MM.1S (cell line): Measurements from ENCODE around the gene MMUT.

ENCODE experiments used
- DNase-seq: peaks from one replicate; pipeline ENCODE4 v3.0.0-alpha.2; 2015
- H2AFZ ChIP-seq: fragments of 300-600 bp; sonication (generic); 2 replicates; pipeline ENCODE4 v1.6.0; 2016; ENCODE audit warnings: antibody characterized with exemption, low read length
- H3F3A ChIP-seq: fragments of 300-600 bp; sonication (generic); 2 replicates; pipeline ENCODE4 v1.6.1; 2016; ENCODE audit warnings: mild to moderate bottlenecking, antibody characterized with exemption, low read length, moderate library complexity, mixed read lengths; ENCODE audit not compliant: insufficient read depth
- H3K27ac ChIP-seq: fragments of 300-600 bp; sonication (generic); 2 replicates; pipeline ENCODE4 v1.5.1; 2016; ENCODE audit warnings: mild to moderate bottlenecking, low read length
- H3K27me3 ChIP-seq: fragments of 300-600 bp; sonication (generic); replicated peaks from 2 replicates; pipeline ENCODE4 v1.6.0; 2016; ENCODE audit warnings: low read length; ENCODE audit not compliant: insufficient read depth
- H3K36me3 ChIP-seq: fragments of 300-600 bp; sonication (generic); replicated peaks from 2 replicates; pipeline ENCODE4 v1.6.1; 2016; ENCODE audit warnings: mild to moderate bottlenecking, low read length, mixed read lengths; ENCODE audit not compliant: insufficient read depth
- H3K4me1 ChIP-seq: fragments of 300-600 bp; sonication (generic); 2 replicates; pipeline ENCODE4 v1.6.1; 2016; ENCODE audit warnings: low read length, mixed read lengths
- H3K4me2 ChIP-seq: fragments of 300-600 bp; sonication (generic); 2 replicates; pipeline ENCODE4 v1.6.0; 2016; ENCODE audit warnings: low read depth, low read length
- H3K4me3 ChIP-seq: fragments of 300-600 bp; sonication (generic); 2 replicates; pipeline ENCODE4 v1.5.1; 2016; ENCODE audit warnings: low read length, mixed read lengths
- H3K79me2 ChIP-seq: fragments of 300-600 bp; sonication (generic); 2 replicates; pipeline ENCODE4 v1.6.1; 2016; ENCODE audit warnings: mixed run types, low read length, mixed read lengths
- H3K9ac ChIP-seq: fragments of 300-600 bp; sonication (generic); 2 replicates; pipeline ENCODE4 v1.6.1; 2016; ENCODE audit warnings: low read length, mixed read lengths
- H3K9me2 ChIP-seq: fragments of 300-600 bp; sonication (generic); replicated peaks from 2 replicates; pipeline ENCODE4 v1.6.1; 2016; ENCODE audit warnings: mild to moderate bottlenecking, low read length, mixed read lengths; ENCODE audit not compliant: insufficient read depth
- H3K9me3 ChIP-seq: fragments of 300-600 bp; sonication (generic); replicated peaks from 2 replicates; pipeline ENCODE4 v1.6.1; 2016; ENCODE audit warnings: mild to moderate bottlenecking, low read length, mixed read lengths; ENCODE audit not compliant: insufficient read depth
- H4K20me1 ChIP-seq: fragments of 300-600 bp; sonication (generic); 2 replicates; pipeline ENCODE4 v1.6.1; 2016; ENCODE audit warnings: mild to moderate bottlenecking, low read length, moderate library complexity, mixed read lengths; ENCODE audit not compliant: insufficient read depth
- EZH2 ChIP-seq: fragments of 300-600 bp; sonication (generic); optimal IDR thresholded peaks from 2 replicates; pipeline ENCODE3; 2017; ENCODE audit warnings: low read depth, mild to moderate bottlenecking, antibody characterized with exemption, low read length, mixed read lengths
- EZH2phosphoT487 ChIP-seq: fragments of 300-600 bp; sonication (generic); IDR thresholded peaks from 2 replicates; pipeline ENCODE4 v1.6.1; 2018; ENCODE audit warnings: antibody characterized with exemption, low read length
- TF ChIP-seq, protein P1 (sequence below): fragments of 300-600 bp; sonication (generic); IDR thresholded peaks from 2 replicates; pipeline ENCODE4 v1.5.1; 2016; ENCODE audit warnings: antibody characterized with exemption, low read length, mixed read lengths

MMUT gene

DNA sequence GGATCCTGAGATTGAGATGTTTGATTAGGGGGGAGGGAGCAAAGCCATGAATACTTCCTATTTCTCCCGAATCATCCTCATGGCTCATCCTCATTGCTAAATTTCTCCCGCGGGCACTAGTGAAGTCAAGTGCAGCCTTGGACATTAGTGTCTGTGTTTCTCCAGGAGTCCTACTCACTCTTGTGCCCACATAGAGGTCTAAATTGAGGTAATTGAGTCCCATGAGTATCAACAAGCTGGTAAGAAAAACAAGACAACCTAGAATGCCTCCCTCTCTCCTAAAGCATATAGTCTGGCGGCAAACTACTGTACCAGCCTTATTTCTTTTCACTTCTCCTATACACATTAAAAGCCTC is 537 bp upstream of the MMUT start:
- peaks cover 97% of the 10 kb centered on the region for H3K79me2 ChIP-seq
- H3K36me3 ChIP-seq: no peaks in the 10 kb centered on the region
- TF ChIP-seq EZH2phosphoT487: no peak
- TF ChIP-seq, protein P1, sequence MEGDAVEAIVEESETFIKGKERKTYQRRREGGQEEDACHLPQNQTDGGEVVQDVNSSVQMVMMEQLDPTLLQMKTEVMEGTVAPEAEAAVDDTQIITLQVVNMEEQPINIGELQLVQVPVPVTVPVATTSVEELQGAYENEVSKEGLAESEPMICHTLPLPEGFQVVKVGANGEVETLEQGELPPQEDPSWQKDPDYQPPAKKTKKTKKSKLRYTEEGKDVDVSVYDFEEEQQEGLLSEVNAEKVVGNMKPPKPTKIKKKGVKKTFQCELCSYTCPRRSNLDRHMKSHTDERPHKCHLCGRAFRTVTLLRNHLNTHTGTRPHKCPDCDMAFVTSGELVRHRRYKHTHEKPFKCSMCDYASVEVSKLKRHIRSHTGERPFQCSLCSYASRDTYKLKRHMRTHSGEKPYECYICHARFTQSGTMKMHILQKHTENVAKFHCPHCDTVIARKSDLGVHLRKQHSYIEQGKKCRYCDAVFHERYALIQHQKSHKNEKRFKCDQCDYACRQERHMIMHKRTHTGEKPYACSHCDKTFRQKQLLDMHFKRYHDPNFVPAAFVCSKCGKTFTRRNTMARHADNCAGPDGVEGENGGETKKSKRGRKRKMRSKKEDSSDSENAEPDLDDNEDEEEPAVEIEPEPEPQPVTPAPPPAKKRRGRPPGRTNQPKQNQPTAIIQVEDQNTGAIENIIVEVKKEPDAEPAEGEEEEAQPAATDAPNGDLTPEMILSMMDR: no peak
- TF ChIP-seq EZH2: no peak
- peak overlapping the region; percentile 76 for H2AFZ ChIP-seq
- peak overlapping the region; percentile 68 for H3K4me2 ChIP-seq
- DNase-seq: no peak
- no peaks in the 10 kb centered on the region for H3K9me2 ChIP-seq
- H3K9ac ChIP-seq: peak overlapping the region; percentile 94
- no peaks in the 10 kb centered on the region for H4K20me1 ChIP-seq
- H3K4me1 ChIP-seq: peaks cover 10% of the 10 kb centered on the region
- H3K27ac ChIP-seq: peak overlapping the region; percentile 87; the same call in 1 of the 2 replicates
- H3K4me3 ChIP-seq: peak overlapping the region; percentile 95
- H3K27me3 ChIP-seq: no peaks in the 10 kb centered on the region
- no peaks in the 10 kb centered on the region for H3K9me3 ChIP-seq
- peaks cover 4% of the 10 kb centered on the region; the same call in 1 of the 2 replicates for H3F3A ChIP-seq

DNA sequence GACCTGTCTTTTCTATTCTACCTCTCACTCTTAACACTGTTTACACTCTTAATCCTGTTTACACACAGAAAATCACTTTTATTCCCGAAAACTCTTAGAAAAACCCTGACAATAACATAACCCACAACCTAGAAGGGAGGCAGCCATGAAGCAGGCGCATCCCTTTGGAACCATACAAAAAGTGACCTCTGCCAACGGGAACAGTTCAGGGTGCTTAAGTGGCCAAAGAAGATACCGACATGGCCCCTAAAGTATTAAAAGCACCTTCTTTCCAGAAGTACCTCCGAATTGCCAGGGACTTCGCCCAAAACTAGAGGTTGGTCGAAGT is 490 bp downstream of the MMUT start:
- H3K79me2 ChIP-seq: peaks cover 88% of the 10 kb centered on the region

DNA sequence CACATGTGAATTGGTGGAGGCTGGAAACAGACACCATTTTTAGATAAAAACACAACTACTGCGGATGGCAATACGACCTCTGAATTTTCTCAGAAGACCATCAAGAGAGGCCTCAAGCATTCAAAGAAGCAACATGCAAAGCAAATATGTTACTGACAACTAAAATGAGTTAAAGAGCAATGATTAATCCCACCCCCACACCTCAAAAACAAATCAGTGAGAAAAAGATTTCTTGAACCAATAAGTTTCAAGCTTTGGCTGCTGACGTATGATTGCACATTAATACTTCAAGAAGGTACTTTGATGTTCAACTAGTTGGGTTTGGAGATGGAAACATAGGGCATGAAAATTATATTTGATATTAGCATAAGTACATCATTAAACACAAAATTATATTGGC is 982 bp downstream of the MMUT start:
- peak overlapping the region; percentile 87; the same call in 1 of the 2 replicates for H3K27ac ChIP-seq
- H3K4me2 ChIP-seq: peak overlapping the region; percentile 91
- H3K4me3 ChIP-seq: peak overlapping the region; percentile 95
- no peaks in the 10 kb centered on the region for H3K27me3 ChIP-seq
- no peaks in the 10 kb centered on the region for H4K20me1 ChIP-seq
- H3K9ac ChIP-seq: peak overlapping the region; percentile 94
- no peaks in the 10 kb centered on the region for H3K36me3 ChIP-seq
- H3K9me3 ChIP-seq: no peaks in the 10 kb centered on the region
- peaks cover 85% of the 10 kb centered on the region for H3K79me2 ChIP-seq
- H2AFZ ChIP-seq: peak overlapping the region; percentile 77; the same call in 1 of the 2 replicates
- H3K4me1 ChIP-seq: peaks cover 10% of the 10 kb centered on the region
- DNase-seq: no peak
- peaks cover 4% of the 10 kb centered on the region; the same call in 1 of the 2 replicates for H3F3A ChIP-seq
- TF ChIP-seq EZH2phosphoT487: no peak
- no peak for TF ChIP-seq EZH2
- TF ChIP-seq, protein P1: no peak
- H3K9me2 ChIP-seq: no peaks in the 10 kb centered on the region

More for the DNA sequence above, 490 bp downstream of the MMUT start:
- peaks cover 10% of the 10 kb centered on the region for H3K4me1 ChIP-seq
- H3F3A ChIP-seq: peaks cover 4% of the 10 kb centered on the region; the same call in 1 of the 2 replicates
- H3K27me3 ChIP-seq: no peaks in the 10 kb centered on the region
- peak overlapping the region; percentile 87 for H3K27ac ChIP-seq
- peak overlapping the region; percentile 94 for H3K9ac ChIP-seq
- no peaks in the 10 kb centered on the region for H3K36me3 ChIP-seq
- H3K9me3 ChIP-seq: no peaks in the 10 kb centered on the region
- peak overlapping the region; percentile 95 for H3K4me3 ChIP-seq
- H3K9me2 ChIP-seq: no peaks in the 10 kb centered on the region
- no peak for DNase-seq
- peak overlapping the region; percentile 77 for H2AFZ ChIP-seq
- H4K20me1 ChIP-seq: no peaks in the 10 kb centered on the region
- H3K4me2 ChIP-seq: peak overlapping the region; percentile 91
- TF ChIP-seq, protein P1: no peak
- TF ChIP-seq EZH2 (no peak), EZH2phosphoT487 (no peak)
